ENCODE measurements around the gene PHLDB3. TPM values are rescaled to one million over a fixed set of nuclear protein-coding genes. Genes with fewer than 3 reads are reported as not detected.

Gene PHLDB3
- polyA plus RNA-seq, 3 donors from 2014 or later = 0.51 to 3.2 (median 1.3) TPM

DNA sequence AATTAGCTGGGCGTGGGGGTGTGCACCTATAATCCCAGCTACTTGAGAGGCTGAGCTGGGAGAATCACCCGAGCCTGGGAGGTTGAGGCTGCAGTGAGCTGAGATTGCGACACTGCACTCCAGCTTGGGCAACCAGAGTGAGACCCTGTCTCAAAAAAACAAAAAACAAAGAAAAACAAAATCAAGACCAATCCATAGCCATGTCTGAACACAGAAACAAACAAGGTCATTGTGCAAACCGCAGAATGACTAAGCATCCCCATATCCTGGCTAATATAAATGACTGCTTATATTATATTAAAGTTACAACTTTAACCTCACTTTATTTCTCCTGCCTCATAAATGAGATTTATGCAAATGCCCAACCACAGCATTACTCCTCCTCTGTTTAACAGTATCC, 36.8 kb downstream of the PHLDB3 start:
- no peak for DNase-seq
- no peaks in the 10 kb centered on the region for H3K36me3 Mint-ChIP-seq
- no peaks in the 10 kb centered on the region for H3K9me3 Mint-ChIP-seq
- H3K4me1 Mint-ChIP-seq = peaks cover 18 to 20% of the 10 kb centered on the region in 2 donors
- H3K4me3 Mint-ChIP-seq = no peak overlapping the region
- peaks cover 4 to 7% (median 6%) of the 10 kb centered on the region in 3 donors for H3K27me3 Mint-ChIP-seq (ENCODE audit: low read depth in 3 of 3)
- peak overlapping the region in 3 of 6 donors; percentile 49 to 67 (median 64) for H3K27ac Mint-ChIP-seq

DNA sequence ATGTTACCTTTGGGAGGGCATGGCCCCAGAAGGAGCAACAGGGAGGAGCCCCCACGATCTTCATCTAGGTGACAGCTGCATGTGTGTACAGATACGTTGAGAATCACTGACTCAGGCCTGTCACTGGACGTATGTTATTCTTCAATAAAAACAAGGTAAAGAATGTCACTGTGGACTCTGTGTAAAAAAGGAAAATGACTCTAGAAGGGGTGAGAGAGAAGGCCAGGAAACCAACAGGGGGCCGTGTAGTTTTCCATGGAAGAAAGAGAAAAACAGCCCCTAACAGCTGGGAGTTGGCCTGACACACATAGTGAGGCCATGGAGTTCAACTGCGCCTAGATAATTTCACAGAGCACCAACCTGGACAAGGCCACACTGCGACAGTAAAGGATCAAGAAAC, 37.3 kb downstream of the PHLDB3 start:
- H3K27me3 Mint-ChIP-seq (ENCODE audit: low read depth in 3 of 3) = peaks cover 4 to 7% (median 6%) of the 10 kb centered on the region in 3 donors
- no peak for DNase-seq
- H3K4me1 Mint-ChIP-seq = peaks cover 20 to 22% of the 10 kb centered on the region in 2 donors
- no peaks in the 10 kb centered on the region for H3K9me3 Mint-ChIP-seq
- peak overlapping the region in 1 of 6 donors; percentile 58 for H3K27ac Mint-ChIP-seq
- H3K4me3 Mint-ChIP-seq = no peak overlapping the region
- H3K36me3 Mint-ChIP-seq = no peaks in the 10 kb centered on the region

DNA sequence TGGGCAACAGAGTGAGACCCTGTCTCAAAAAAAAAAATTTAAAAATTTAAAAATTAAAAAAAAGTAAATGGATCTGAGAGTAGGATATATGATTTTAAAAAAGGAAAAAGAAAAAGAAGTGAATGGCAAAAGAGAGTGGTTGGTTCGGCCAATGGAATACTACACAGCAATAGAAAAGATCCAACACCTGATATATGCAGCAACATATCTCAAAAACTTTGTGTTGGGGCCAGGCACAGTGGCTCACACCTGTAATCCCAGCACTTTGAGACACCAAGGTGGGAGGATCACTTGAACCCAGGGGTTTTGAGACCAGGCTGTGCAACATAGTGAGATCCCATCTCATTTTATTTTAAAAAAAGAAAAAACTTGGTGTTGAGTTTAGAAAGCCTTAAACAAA, 37.8 kb downstream of the PHLDB3 start:
- no peak for DNase-seq
- Mint-ChIP-seq H3K9me3 (no peaks in the 10 kb centered on the region), H3K27me3 (ENCODE audit: low read depth in 3 of 3) (peaks cover 4 to 7% (median 6%) of the 10 kb centered on the region in 3 donors), H3K4me1 (peaks cover 22 to 25% of the 10 kb centered on the region in 2 donors), H3K27ac (peak overlapping the region in 1 of 6 donors; percentile 30), H3K36me3 (no peaks in the 10 kb centered on the region), H3K4me3 (no peak overlapping the region)

DNA sequence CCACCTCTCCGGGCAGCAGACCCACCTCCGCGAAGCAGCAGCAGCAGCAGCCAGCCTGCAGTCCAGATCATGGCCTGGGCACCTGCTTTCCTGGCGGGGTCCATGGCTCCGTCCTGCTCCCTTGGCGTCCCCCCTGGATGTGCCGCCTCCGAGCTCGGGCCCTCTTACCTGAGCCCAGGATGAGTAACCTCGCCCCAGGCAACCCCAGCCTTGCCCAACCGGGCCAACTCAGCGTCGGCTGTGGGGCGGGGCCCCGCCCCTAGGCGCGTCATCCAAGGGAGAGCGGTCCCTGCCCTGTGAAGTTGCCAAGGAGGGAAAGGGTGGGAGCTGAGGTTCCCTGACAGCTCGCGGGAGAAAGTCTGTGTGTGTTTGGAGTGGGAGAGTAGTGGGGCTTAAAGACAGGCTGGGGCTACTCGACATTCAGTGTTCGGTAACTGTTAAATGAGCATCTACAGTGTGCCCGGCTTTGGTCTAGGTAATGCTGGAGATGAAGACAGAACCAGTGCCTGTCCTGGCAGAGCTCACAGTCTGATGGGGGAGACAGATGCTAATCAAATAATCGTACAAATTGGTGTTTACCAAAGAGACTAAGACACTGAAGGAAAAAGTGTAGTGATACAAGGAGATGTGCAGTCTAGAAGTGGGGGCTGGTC, 39.0 kb downstream of the PHLDB3 start, which contains the start of gene LYPD3:
TSS of gene LYPD3 (minus strand) at position 141 of the 653 bp plus-strand sequence. CDS start at position 104, 37 bp downstream.
- Mint-ChIP-seq H3K27me3 (ENCODE audit: low read depth in 3 of 3) (peaks cover 5 to 6% (median 5%) of the 10 kb centered on the region in 3 donors), H3K4me1 (peaks cover 22 to 26% of the 10 kb centered on the region in 2 donors), H3K4me3 (peak within 1 kb of the TSS; percentile 92 to 98 (median 96)), H3K27ac (peak within 1 kb of the TSS; percentile 24 to 99 (median 98)), H3K36me3 (no peaks in the 10 kb centered on the region), H3K9me3 (no peaks in the 10 kb centered on the region)
- no peak for DNase-seq

DNA sequence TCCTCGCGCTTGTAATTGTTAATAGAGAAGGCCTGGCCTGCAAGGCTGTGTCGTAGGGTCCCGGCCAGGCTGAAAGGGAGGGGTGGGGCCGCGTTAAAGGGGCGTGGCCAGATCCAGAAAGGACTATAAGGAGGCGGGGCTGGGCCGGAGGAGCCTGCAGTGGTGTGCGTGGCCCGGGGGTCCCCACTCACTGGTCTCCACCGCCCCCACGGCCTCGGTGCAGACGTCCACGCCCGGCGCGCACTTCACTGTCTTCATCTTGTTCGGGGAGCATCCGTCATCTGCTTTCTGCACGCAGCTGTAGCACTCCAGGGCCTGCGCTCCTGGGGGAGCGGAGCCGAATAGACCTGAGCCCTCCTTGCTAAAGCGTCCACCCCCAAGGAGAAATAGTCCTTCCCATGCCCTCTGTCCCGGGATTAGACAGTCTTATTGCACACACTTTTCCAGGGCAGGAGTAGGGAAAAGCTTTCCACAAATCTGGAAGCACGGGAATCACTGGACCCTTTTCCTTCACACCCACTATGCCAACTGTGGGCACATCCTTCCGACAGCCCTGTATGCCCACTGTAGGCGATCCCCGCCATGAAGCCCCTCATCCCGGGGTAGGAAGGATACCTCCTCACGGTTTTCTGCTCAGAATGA, 40.3 kb downstream of the PHLDB3 start:
- peaks cover 5 to 6% (median 6%) of the 10 kb centered on the region in 3 donors for H3K27me3 Mint-ChIP-seq (ENCODE audit: low read depth in 3 of 3)
- no peaks in the 10 kb centered on the region for H3K36me3 Mint-ChIP-seq
- H3K27ac Mint-ChIP-seq = peak overlapping the region; percentile 97 to 99 (median 98)
- H3K9me3 Mint-ChIP-seq = no peaks in the 10 kb centered on the region
- peaks cover 22 to 26% of the 10 kb centered on the region in 2 donors for H3K4me1 Mint-ChIP-seq
- no peak for DNase-seq
- H3K4me3 Mint-ChIP-seq = peak overlapping the region; percentile 92 to 98 (median 96)

DNA sequence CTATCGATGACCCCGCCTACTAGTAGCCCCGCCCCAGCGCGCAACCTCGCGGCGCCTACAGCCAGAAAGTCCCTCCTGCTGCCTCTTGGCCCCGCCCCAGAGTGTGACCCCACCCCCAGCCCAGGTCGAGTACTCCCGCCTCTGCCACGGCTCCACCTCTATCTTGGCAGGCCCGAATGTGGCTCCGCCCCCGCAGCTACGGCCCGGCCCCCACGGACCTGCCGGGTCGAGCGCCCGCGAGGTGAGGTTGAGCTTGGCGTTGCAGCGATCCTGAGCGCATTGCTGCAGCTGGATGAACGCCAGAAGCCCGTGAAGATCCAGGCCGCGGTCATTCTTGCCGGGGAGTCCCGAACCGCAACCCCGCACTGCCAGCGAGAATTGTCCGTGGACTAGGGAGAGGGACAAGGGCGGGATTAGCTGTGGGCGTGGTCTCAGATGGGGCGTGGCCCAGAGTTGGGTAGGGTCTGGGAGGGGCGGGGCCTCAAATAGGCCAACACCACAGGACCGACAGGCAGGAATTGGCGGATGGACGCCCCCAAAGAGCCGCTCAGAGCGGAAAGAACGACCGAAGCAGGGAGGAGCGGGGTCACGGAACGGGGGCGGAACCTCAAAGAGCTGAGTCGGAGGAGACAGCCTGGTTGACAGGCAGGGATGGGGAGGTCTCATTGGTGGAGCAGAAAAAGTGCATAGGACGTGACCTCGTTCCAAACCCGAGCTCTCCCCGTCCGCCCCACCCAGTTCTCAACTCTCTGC, 41.0 kb downstream of the PHLDB3 start:
- peaks cover 5 to 6% (median 6%) of the 10 kb centered on the region in 3 donors for H3K27me3 Mint-ChIP-seq (ENCODE audit: low read depth in 3 of 3)
- H3K9me3 Mint-ChIP-seq = no peaks in the 10 kb centered on the region
- H3K27ac Mint-ChIP-seq = peak overlapping the region; percentile 97 to 99 (median 98)
- peak overlapping the region; percentile 92 to 98 (median 96) for H3K4me3 Mint-ChIP-seq
- H3K36me3 Mint-ChIP-seq = no peaks in the 10 kb centered on the region
- peak; percentile 96 to 98 (median 98) for DNase-seq
- peaks cover 22 to 26% of the 10 kb centered on the region in 2 donors for H3K4me1 Mint-ChIP-seq

DNA sequence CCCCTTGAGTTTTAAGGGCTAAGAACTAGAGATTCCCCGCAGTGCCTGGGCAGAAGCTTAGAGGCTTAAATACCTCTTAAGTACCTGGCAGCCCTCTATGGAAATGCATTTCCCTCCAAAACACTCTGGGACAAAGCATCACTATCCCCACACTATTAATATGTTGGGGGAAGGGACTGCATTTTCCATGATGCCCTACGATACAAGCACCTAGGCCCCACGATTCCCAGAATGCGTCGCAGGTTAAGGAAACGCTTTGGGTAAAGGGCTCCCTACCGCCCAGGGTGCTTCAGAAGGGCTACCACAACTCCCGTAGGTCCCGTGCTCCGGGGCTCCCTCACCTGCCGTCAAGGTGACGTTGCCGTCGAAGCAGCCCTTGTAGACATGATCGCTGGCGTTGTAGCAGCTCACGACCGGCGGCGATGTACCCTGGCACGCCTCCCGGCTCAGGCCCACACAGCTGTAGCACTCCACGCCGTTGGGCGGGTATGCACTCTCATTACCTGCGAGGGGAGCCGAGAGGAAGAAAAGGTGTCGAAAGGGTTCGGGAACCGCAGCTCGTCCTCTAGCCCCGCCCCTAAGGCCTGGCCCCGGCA, 41.7 kb downstream of the PHLDB3 start:
- H3K27ac Mint-ChIP-seq = peak overlapping the region; percentile 48 to 99 (median 98)
- peaks cover 5 to 6% (median 6%) of the 10 kb centered on the region in 3 donors for H3K27me3 Mint-ChIP-seq (ENCODE audit: low read depth in 3 of 3)
- H3K4me3 Mint-ChIP-seq = peak overlapping the region; percentile 92 to 98 (median 96)
- H3K36me3 Mint-ChIP-seq = no peaks in the 10 kb centered on the region
- H3K4me1 Mint-ChIP-seq = peaks cover 19 to 26% of the 10 kb centered on the region in 2 donors
- H3K9me3 Mint-ChIP-seq = no peaks in the 10 kb centered on the region
- DNase-seq = no peak

DNA sequence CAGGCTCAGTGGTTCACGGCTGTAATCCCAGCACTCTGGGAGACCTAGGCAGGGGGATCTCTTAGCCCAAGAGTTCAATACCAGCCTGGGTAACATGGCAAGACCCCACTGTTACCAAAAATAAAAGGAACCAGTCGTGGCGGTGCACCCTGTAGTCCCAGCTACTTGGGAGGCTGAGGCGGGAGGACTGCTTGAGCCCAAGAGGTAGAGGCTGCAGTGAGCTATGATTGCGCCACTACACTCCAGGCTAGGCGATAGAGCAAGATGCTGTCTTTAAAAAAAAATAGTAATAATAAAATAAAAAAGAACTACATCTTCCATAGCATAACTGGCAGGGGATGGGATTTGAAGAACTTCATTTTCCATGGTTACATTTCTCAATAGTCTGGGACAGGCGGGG, 42.2 kb downstream of the PHLDB3 start:
- DNase-seq = no peak
- H3K4me3 Mint-ChIP-seq = peak overlapping the region; percentile 92 to 98 (median 96)
- H3K4me1 Mint-ChIP-seq = peaks cover 19 to 25% of the 10 kb centered on the region in 2 donors
- no peaks in the 10 kb centered on the region for H3K9me3 Mint-ChIP-seq
- H3K27me3 Mint-ChIP-seq (ENCODE audit: low read depth in 3 of 3) = peaks cover 5 to 6% (median 6%) of the 10 kb centered on the region in 3 donors
- H3K27ac Mint-ChIP-seq = peak overlapping the region; percentile 55 to 99 (median 98)
- no peaks in the 10 kb centered on the region for H3K36me3 Mint-ChIP-seq

DNA sequence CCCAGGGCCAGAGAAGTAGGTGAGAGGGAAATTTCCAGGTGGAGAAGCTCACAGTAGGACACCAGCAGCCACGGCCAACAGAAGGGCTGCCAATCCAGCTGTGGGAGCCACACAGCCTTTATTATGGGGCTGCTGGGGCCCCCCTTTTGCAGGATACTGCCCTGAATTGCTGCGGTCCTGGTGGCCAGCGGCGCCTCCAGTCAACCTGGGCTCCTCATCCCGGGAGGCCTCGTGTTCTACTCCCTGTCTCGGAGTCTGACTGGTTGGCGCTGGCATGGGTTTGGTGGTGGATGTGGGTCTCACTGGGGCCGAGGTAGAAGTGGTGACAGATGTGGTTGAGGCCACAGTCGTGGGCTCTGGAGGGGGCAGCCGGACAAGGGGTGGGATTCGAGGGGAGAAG, 43.2 kb downstream of the PHLDB3 start:
- H3K36me3 Mint-ChIP-seq = no peaks in the 10 kb centered on the region
- H3K27me3 Mint-ChIP-seq (ENCODE audit: low read depth in 3 of 3) = peaks cover 5 to 6% (median 6%) of the 10 kb centered on the region in 3 donors
- peaks cover 16 to 20% of the 10 kb centered on the region in 2 donors for H3K4me1 Mint-ChIP-seq
- peak overlapping the region in 3 of 6 donors; percentile 18 to 66 (median 62) for H3K27ac Mint-ChIP-seq
- H3K4me3 Mint-ChIP-seq = peak overlapping the region in 1 of 5 donors; percentile 41
- H3K9me3 Mint-ChIP-seq = no peaks in the 10 kb centered on the region
- no peak for DNase-seq

DNA sequence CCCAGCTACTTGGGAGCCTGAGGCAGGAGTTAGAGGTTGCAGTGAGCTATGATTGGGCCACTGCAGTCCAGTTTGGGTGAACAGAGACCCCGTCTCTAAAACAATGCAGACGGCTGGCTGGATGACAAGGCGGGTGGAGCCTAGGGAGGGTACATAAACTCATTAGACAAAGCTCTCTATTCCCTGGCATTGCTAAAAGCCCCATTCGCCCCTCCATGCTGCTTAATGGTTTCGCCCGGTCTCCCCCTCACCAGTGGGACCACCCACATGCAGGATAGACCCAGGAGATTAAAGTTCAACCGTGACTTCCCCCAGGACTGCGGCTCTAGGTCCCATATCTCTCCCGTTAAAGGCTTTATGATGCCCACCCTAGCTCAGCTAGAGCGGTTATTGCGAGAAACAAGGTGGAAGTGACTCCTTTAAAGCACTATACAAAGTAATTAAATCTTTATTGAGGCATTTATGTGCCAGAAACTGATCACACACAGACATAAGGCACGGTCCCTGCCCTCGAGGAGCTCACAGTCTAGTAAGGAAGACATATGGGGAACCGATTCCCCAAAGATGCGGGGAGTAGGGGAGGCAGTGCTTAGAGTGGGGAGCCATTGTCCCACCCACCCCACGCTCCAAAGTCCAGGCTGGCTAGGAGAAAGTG, 44.1 kb downstream of the PHLDB3 start:
- peaks cover 16 to 20% of the 10 kb centered on the region in 2 donors for H3K4me1 Mint-ChIP-seq
- H3K36me3 Mint-ChIP-seq = no peaks in the 10 kb centered on the region
- peaks cover 3 to 6% (median 6%) of the 10 kb centered on the region in 3 donors for H3K27me3 Mint-ChIP-seq (ENCODE audit: low read depth in 3 of 3)
- DNase-seq = no peak
- H3K27ac Mint-ChIP-seq = peak overlapping the region in 2 of 6 donors; percentile 24 to 31
- peak overlapping the region in 1 of 5 donors; percentile 45 for H3K4me3 Mint-ChIP-seq
- H3K9me3 Mint-ChIP-seq = no peaks in the 10 kb centered on the region

DNA sequence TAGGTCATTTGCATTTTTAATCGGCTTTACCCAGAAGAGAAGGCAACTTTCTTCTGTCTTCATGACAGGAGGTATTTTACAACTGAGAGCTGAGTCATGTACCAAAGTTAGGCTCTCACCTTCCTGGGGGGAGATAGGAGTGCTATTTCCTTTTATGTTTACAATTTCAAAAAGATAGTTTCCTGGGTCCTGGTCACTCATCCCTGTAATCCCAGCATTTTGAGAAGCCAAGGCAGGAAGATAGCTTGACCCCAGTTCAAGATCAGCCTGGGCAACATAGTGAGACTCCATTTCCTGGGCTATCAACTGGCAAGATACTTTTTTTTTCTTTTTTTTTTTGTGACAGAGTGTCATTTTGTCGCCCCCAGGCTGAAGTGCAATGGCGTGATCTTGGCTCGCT, 46.7 kb downstream of the PHLDB3 start:
- Mint-ChIP-seq H3K4me1 (peaks cover 3 to 8% of the 10 kb centered on the region in 2 donors), H3K36me3 (no peaks in the 10 kb centered on the region), H3K27me3 (ENCODE audit: low read depth in 3 of 3) (peaks cover 0 to 2% (median 2%) of the 10 kb centered on the region in 3 donors), H3K4me3 (no peak overlapping the region), H3K9me3 (no peaks in the 10 kb centered on the region), H3K27ac (no peak overlapping the region)
- no peak for DNase-seq

DNA sequence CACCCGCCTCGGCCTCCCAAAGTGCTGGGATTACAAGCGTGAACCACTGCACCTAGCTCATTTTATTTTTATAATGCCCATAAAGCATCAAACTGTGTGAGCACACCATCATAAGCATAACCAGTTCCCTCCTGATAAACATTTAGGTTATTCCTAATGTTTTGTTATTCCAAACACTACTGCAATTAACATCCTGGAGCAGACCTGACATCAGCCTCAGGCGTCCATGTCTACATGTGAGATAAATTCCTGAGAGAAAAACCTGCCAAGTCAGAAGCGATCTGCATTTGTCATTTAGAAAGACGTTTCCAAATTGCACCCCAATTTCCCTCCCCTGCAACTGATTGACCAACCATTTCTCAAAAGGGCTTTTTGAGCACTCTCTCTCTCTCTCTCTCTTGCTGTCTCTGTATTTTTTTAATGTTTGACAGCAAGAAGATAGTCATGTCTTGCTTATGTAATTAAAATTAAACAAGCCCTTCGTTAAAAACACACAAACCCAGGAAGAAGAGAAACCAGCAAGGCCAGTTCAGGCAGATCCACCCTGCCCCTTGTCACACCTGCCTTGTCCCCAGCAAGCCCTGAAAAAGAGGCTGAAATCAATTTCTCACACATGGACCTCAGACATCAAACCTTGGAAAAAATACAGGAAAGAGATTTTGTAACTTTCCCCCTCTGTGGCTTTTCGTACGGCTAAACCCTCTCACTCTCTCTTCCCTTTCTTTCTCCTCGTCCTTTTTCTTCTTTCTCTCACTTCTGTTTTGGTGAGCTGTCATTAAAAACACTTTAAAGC, 49.0 kb downstream of the PHLDB3 start:
- peak overlapping the region in 2 of 5 donors; percentile 3 to 22 for H3K4me3 Mint-ChIP-seq
- peaks cover 0 to 7% (median 0%) of the 10 kb centered on the region in 3 donors for H3K36me3 Mint-ChIP-seq
- H3K4me1 Mint-ChIP-seq = no peaks in the 10 kb centered on the region
- no peak for DNase-seq
- H3K27ac Mint-ChIP-seq = peak overlapping the region in 1 of 6 donors; percentile 33
- peaks cover 0 to 6% (median 3%) of the 10 kb centered on the region in 3 donors for H3K27me3 Mint-ChIP-seq (ENCODE audit: low read depth in 3 of 3)
- no peaks in the 10 kb centered on the region for H3K9me3 Mint-ChIP-seq

All from immature natural killer cell (primary cell).